Measurements from ENCODE around the gene MAD2L1. TPM values are rescaled to one million over a fixed set of nuclear protein-coding genes. Genes with fewer than 3 reads are reported as not detected.
A peak's percentile ranks its signal among the peaks of the same experiment; 100 is the strongest.

MAD2L1 gene
- total RNA-seq, 1 donor from 2014 or later: 9.0 TPM

DNA sequence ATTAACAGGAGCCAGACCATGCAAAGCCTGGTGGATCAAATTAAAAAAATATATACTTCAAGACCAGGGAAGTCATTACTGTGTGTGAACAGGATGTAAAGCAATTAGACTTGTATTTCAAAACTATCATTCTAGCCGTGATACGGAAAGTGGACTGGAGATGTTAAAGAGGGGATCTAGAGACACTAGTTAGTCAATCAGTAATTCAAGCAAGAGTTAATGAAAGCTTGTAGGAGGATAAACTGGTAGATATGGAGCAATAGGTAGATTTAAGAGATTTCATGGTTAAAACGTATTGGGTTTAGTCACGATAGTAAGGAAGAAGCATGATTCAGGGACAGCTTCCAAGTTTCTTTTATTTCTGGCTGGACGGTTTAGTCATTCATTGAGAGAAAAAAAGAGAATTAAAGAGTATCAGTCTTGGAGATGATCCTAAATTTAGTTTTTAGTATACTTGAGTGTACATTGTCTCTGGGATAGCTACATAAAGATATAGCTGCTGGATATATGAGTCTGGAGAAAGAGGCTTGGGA, 3.9 kb downstream of the MAD2L1 start:
- Mint-ChIP-seq H3K36me3 (ENCODE audit: low read depth, unreplicated experiment) (no peaks in the 10 kb centered on the region), H3K4me1 (ENCODE audit: low read depth, unreplicated experiment) (peaks cover 3% of the 10 kb centered on the region), H3K4me3 (ENCODE audit: unreplicated experiment) (no peak overlapping the region), H3K9me3 (ENCODE audit: unreplicated experiment) (no peaks in the 10 kb centered on the region), H3K27ac (ENCODE audit: unreplicated experiment) (no peak overlapping the region), H3K27me3 (ENCODE audit: low read depth, unreplicated experiment) (no peaks in the 10 kb centered on the region)
- no peak for TF ChIP-seq EZH2 (IDR thresholded peaks at IDR 0.05; ENCODE audit: insufficient read depth, low read length)
- TF ChIP-seq, protein P1, sequence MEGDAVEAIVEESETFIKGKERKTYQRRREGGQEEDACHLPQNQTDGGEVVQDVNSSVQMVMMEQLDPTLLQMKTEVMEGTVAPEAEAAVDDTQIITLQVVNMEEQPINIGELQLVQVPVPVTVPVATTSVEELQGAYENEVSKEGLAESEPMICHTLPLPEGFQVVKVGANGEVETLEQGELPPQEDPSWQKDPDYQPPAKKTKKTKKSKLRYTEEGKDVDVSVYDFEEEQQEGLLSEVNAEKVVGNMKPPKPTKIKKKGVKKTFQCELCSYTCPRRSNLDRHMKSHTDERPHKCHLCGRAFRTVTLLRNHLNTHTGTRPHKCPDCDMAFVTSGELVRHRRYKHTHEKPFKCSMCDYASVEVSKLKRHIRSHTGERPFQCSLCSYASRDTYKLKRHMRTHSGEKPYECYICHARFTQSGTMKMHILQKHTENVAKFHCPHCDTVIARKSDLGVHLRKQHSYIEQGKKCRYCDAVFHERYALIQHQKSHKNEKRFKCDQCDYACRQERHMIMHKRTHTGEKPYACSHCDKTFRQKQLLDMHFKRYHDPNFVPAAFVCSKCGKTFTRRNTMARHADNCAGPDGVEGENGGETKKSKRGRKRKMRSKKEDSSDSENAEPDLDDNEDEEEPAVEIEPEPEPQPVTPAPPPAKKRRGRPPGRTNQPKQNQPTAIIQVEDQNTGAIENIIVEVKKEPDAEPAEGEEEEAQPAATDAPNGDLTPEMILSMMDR (IDR thresholded peaks at IDR 0.05; ENCODE audit: insufficient read depth, low read depth, low read length): no peak
- peak overlapping the region; percentile 96 for H3K4me2 ChIP-seq (ENCODE audit: low read length)
- no peaks in the 10 kb centered on the region for H3K9me3 ChIP-seq (ENCODE audit: insufficient read depth, low read depth, low read length)
- no peaks in the 10 kb centered on the region for H3K27me3 ChIP-seq (ENCODE audit: insufficient read depth, low read length)
- H3K36me3 ChIP-seq (ENCODE audit: insufficient read depth, low read length): peaks cover 5% of the 10 kb centered on the region
- no peak overlapping the region for H3K4me3 ChIP-seq (ENCODE audit: insufficient read depth, low read depth, low read length)
- FAIRE-seq: peak; percentile 26
- no peak overlapping the region for H3K27ac ChIP-seq (ENCODE audit: low read depth, low read length)
- no peaks in the 10 kb centered on the region for H4K20me1 ChIP-seq (ENCODE audit: insufficient read depth, low read length)
- DNase-seq (ENCODE audit: low read depth): no peak
- peaks cover 60% of the 10 kb centered on the region for H3K79me2 ChIP-seq (ENCODE audit: insufficient read depth, low read length)
- peak overlapping the region; percentile 28 for H2AFZ ChIP-seq (ENCODE audit: low read depth, low read length)
- H3K4me1 ChIP-seq (ENCODE audit: insufficient read depth, low read length): peaks cover 12% of the 10 kb centered on the region
- no peak overlapping the region for H3K9ac ChIP-seq (ENCODE audit: low read length)

DNA sequence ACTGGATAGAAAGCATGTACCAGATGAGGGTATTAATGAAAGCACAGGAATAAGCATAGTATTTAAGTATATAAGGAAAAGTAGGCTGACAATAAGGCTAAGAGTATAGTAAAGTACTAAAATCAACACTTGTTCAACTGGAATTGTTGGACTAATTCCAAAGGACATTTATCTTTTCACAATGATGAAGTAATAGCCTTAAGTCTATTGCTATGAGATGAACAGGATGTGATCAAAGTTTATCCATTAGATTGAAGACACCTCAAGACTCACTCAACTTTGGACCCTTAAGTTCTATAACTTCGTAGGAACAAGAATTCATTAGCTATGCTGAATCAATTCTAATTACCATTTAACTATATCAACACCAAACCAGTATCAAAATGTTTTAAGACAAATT, 7.6 kb downstream of the MAD2L1 start:
- Mint-ChIP-seq H3K27ac (ENCODE audit: unreplicated experiment) (no peak overlapping the region), H3K36me3 (ENCODE audit: low read depth, unreplicated experiment) (no peaks in the 10 kb centered on the region), H3K9me3 (ENCODE audit: unreplicated experiment) (no peaks in the 10 kb centered on the region), H3K4me3 (ENCODE audit: unreplicated experiment) (no peak overlapping the region), H3K4me1 (ENCODE audit: low read depth, unreplicated experiment) (no peaks in the 10 kb centered on the region), H3K27me3 (ENCODE audit: low read depth, unreplicated experiment) (no peaks in the 10 kb centered on the region)
- H3K27me3 ChIP-seq (ENCODE audit: insufficient read depth, low read length): no peaks in the 10 kb centered on the region
- peaks cover 3% of the 10 kb centered on the region for H3K4me1 ChIP-seq (ENCODE audit: insufficient read depth, low read length)
- H3K9ac ChIP-seq (ENCODE audit: low read length): no peak overlapping the region
- no peaks in the 10 kb centered on the region for H3K9me3 ChIP-seq (ENCODE audit: insufficient read depth, low read depth, low read length)
- H3K36me3 ChIP-seq (ENCODE audit: insufficient read depth, low read length): peaks cover 3% of the 10 kb centered on the region
- H3K79me2 ChIP-seq (ENCODE audit: insufficient read depth, low read length): peaks cover 35% of the 10 kb centered on the region
- no peak overlapping the region for H3K4me3 ChIP-seq (ENCODE audit: insufficient read depth, low read depth, low read length)
- H3K27ac ChIP-seq (ENCODE audit: low read depth, low read length): no peak overlapping the region
- DNase-seq (ENCODE audit: low read depth): no peak
- H4K20me1 ChIP-seq (ENCODE audit: insufficient read depth, low read length): no peaks in the 10 kb centered on the region
- H2AFZ ChIP-seq (ENCODE audit: low read depth, low read length): no peak overlapping the region
- no peak for TF ChIP-seq EZH2 (IDR thresholded peaks at IDR 0.05; ENCODE audit: insufficient read depth, low read length)
- TF ChIP-seq, protein P1 (IDR thresholded peaks at IDR 0.05; ENCODE audit: insufficient read depth, low read depth, low read length): no peak
- H3K4me2 ChIP-seq (ENCODE audit: low read length): no peak overlapping the region
- FAIRE-seq: no peak

DNA sequence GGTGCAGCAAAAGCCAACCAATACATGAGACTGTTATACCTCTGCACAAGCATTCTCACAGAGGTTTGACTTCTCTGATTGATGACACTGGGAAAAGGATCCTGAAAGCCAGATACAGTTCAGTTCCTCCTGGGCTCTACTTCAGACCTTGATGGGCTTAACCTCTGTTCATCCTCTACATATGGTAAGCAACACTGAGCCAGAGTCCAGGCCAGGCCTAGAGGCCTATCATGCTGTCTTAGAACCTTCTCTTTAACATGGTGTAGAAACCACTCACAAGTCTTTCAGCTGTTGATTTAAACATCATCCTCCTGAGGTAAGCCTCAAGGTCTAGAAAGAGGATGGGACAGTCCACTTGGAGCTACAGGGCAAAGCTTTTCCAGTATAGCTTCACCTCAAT, 9.2 kb downstream of the MAD2L1 start:
- DNase-seq (ENCODE audit: low read depth) (no peak), FAIRE-seq (no peak)
- Histone ChIP-seq H3K9ac (ENCODE audit: low read length) (no peak overlapping the region), H3K79me2 (ENCODE audit: insufficient read depth, low read length) (peaks cover 19% of the 10 kb centered on the region), H3K36me3 (ENCODE audit: insufficient read depth, low read length) (peaks cover 3% of the 10 kb centered on the region), H3K27ac (ENCODE audit: low read depth, low read length) (no peak overlapping the region), H3K4me3 (ENCODE audit: insufficient read depth, low read depth, low read length) (no peak overlapping the region), H2AFZ (ENCODE audit: low read depth, low read length) (no peak overlapping the region), H3K9me3 (ENCODE audit: insufficient read depth, low read depth, low read length) (no peaks in the 10 kb centered on the region), H3K27me3 (ENCODE audit: insufficient read depth, low read length) (no peaks in the 10 kb centered on the region), H4K20me1 (ENCODE audit: insufficient read depth, low read length) (no peaks in the 10 kb centered on the region), H3K4me1 (ENCODE audit: insufficient read depth, low read length) (peaks cover 10% of the 10 kb centered on the region), H3K4me2 (ENCODE audit: low read length) (no peak overlapping the region)
- no peaks in the 10 kb centered on the region for H3K27me3 Mint-ChIP-seq (ENCODE audit: low read depth, unreplicated experiment)
- no peaks in the 10 kb centered on the region for H3K4me1 Mint-ChIP-seq (ENCODE audit: low read depth, unreplicated experiment)
- TF ChIP-seq, protein P1 (IDR thresholded peaks at IDR 0.05; ENCODE audit: insufficient read depth, low read depth, low read length): no peak
- no peak for TF ChIP-seq EZH2 (IDR thresholded peaks at IDR 0.05; ENCODE audit: insufficient read depth, low read length)
- no peaks in the 10 kb centered on the region for H3K36me3 Mint-ChIP-seq (ENCODE audit: low read depth, unreplicated experiment)
- no peaks in the 10 kb centered on the region for H3K9me3 Mint-ChIP-seq (ENCODE audit: unreplicated experiment)
- no peak overlapping the region for H3K4me3 Mint-ChIP-seq (ENCODE audit: unreplicated experiment)
- no peak overlapping the region for H3K27ac Mint-ChIP-seq (ENCODE audit: unreplicated experiment)
